Caco-2 (cell line): Measurements from ENCODE around the gene KCNQ1OT1. TPM values are rescaled to one million over a fixed set of nuclear protein-coding genes. Genes with fewer than 3 reads are reported as not detected.

Source experiments
- BruUV-seq: library from RNA; stranded (reverse); fragments of 400-500 nt; replicated peaks from 2 replicates; lab custom pipeline; 2021; lab: Mats Ljungman, UMichigan
- CTCF ChIA-PET: fragments of 300-600 bp; sonication (Branson Sonifier 250); formaldehyde crosslinking; loops from one replicate; lab custom pipeline; 2022; ENCODE audit warnings: antibody characterized with exemption; lab: Charles Lee
- POLR2A ChIA-PET: fragments of 300-600 bp; sonication (Branson Sonifier 250); formaldehyde crosslinking; loops from one replicate; lab custom pipeline; 2022; ENCODE audit warnings: antibody characterized with exemption; lab: Charles Lee
- DNase-seq, 2 experiments: peaks; one replicate each; pipeline versions ENCODE4 v3.0.0 to v3.0.0-alpha.2; 2020 to 2022
- H3K27me3 ChIP-seq: replicated peaks from 2 replicates; pipeline ENCODE4 v1.6.0; 2011; ENCODE audit warnings: low read length; ENCODE audit not compliant: control insufficient read depth, insufficient read depth
- H3K36me3 ChIP-seq: 2 replicates; pipeline ENCODE4 v1.5.1; 2011; ENCODE audit warnings: low read length; ENCODE audit not compliant: control insufficient read depth, insufficient read depth
- H3K4me1 ChIP-seq: fragments of 250-450 bp; sonication (Bioruptor Pico); 2 replicates; pipeline ENCODE4 v1.5.1; 2020; ENCODE audit warnings: mild to moderate bottlenecking
- H3K4me3 ChIP-seq: 2 replicates; pipeline ENCODE4 v1.5.1; 2011; ENCODE audit warnings: low read depth, mild to moderate bottlenecking, control low read depth, low read length
- H3K9me3 ChIP-seq: fragments of 250-450 bp; sonication (Bioruptor Pico); 2 replicates; pipeline ENCODE4 v1.5.1; 2020; ENCODE audit warnings: mild to moderate bottlenecking, moderate library complexity
- H3K27ac Mint-ChIP-seq: one replicate; pipeline ENCODE4 v1.8.0; 2022; ENCODE audit warnings: mixed read lengths; ENCODE audit not compliant: unreplicated experiment
- H3K27me3 Mint-ChIP-seq: one replicate; pipeline ENCODE4 v1.8.0; 2022; ENCODE audit warnings: mixed read lengths; ENCODE audit not compliant: insufficient read depth, unreplicated experiment
- H3K36me3 Mint-ChIP-seq: one replicate; pipeline ENCODE4 v1.8.0; 2022; ENCODE audit warnings: mild to moderate bottlenecking, mixed read lengths; ENCODE audit not compliant: insufficient read depth, unreplicated experiment
- H3K4me1 Mint-ChIP-seq: one replicate; pipeline ENCODE4 v1.8.0; 2022; ENCODE audit warnings: low read depth, mixed read lengths; ENCODE audit not compliant: unreplicated experiment
- H3K4me3 Mint-ChIP-seq: one replicate; pipeline ENCODE4 v1.8.0; 2022; ENCODE audit warnings: mild to moderate bottlenecking, moderate library complexity, mixed read lengths; ENCODE audit not compliant: unreplicated experiment
- H3K9me3 Mint-ChIP-seq: one replicate; pipeline ENCODE4 v1.8.0; 2022; ENCODE audit warnings: mixed read lengths; ENCODE audit not compliant: unreplicated experiment
- CTCF ChIP-seq, 2 experiments: fragments of 200-600 bp in 1 of 2; IDR thresholded peaks; 1 replicate in 1 of 2; 2 replicates in 1 of 2; pipeline versions ENCODE4 v1.5.1 to v1.8.0; 2011 to 2022; ENCODE audit warnings: antibody characterized with exemption in 1 of 2, control low read depth in 1 of 2, inconsistent platforms in 1 of 2, low read depth in 1 of 2, low read length in 1 of 2, mild to moderate bottlenecking in 1 of 2, moderate library complexity in 1 of 2; ENCODE audit not compliant: insufficient read depth in 1 of 2, severe bottlenecking in 1 of 2, unreplicated experiment in 1 of 2
- intact Hi-C: fragments of 100-400 bp; cut with micrococcal nuclease; formaldehyde crosslinking; loops from one replicate; pipeline ENCODE4 v1.10.0; 2022; ENCODE audit not compliant: unreplicated experiment
- total RNA-seq: library from RNA; stranded (reverse); gene quantifications from 2 replicates; pipeline ENCODE4 v1.2.3, GENCODE V29; 2022

Gene KCNQ1OT1
- total RNA-seq, 1 experiment from 2014 or later: 7.5 TPM

- H3K4me3 Mint-ChIP-seq: no peak overlapping the region
- Histone ChIP-seq H3K4me1 (peaks cover 59% of the 10 kb centered on the region), H3K4me3 (no peak overlapping the region), H3K27me3 (no peaks in the 10 kb centered on the region), H3K36me3 (no peaks in the 10 kb centered on the region), H3K9me3 (no peaks in the 10 kb centered on the region)
- CTCF ChIA-PET: no interaction called here
- no TSS peak for BruUV-seq
- intact Hi-C loops: no loop called here
- H3K27ac Mint-ChIP-seq: peak overlapping the region; percentile 71
- no peaks in the 10 kb centered on the region for H3K27me3 Mint-ChIP-seq
- POLR2A ChIA-PET: interaction anchor here (0.6 kb wide), 1 partner anchor 12 kb away, joined by 7 read pairs; no protein-coding TSS in a partner anchor
- no peaks in the 10 kb centered on the region for H3K4me1 Mint-ChIP-seq
- no peak for DNase-seq
- H3K9me3 Mint-ChIP-seq: no peaks in the 10 kb centered on the region
- no peaks in the 10 kb centered on the region for H3K36me3 Mint-ChIP-seq
- no peak for TF ChIP-seq CTCF (IDR thresholded peaks at IDR 0.05; ENCODE audit: insufficient read depth in 1 of 2, low read depth in 1 of 2, low read length in 1 of 2, severe bottlenecking in 1 of 2, unreplicated experiment in 1 of 2)
Observed at GRCh38 chr11:2565447-2566222, 134.2 kb downstream of the KCNQ1OT1 start.

- BruUV-seq: no TSS peak
- H3K9me3 ChIP-seq: no peaks in the 10 kb centered on the region
- H3K4me3 Mint-ChIP-seq: no peak overlapping the region
- no peak overlapping the region for H3K4me3 ChIP-seq
- H3K4me1 ChIP-seq: peaks cover 59% of the 10 kb centered on the region
- POLR2A ChIA-PET: no interaction called here
- intact Hi-C loops: no loop called here
- no peaks in the 10 kb centered on the region for H3K27me3 ChIP-seq
- H3K4me1 Mint-ChIP-seq: no peaks in the 10 kb centered on the region
- H3K27ac Mint-ChIP-seq: no peak overlapping the region
- no peaks in the 10 kb centered on the region for H3K36me3 Mint-ChIP-seq
- no peak for DNase-seq
- H3K27me3 Mint-ChIP-seq: no peaks in the 10 kb centered on the region
- CTCF ChIA-PET: no interaction called here
- H3K36me3 ChIP-seq: no peaks in the 10 kb centered on the region
- no peaks in the 10 kb centered on the region for H3K9me3 Mint-ChIP-seq
- TF ChIP-seq CTCF (IDR thresholded peaks at IDR 0.05; ENCODE audit: insufficient read depth in 1 of 2, low read depth in 1 of 2, low read length in 1 of 2, severe bottlenecking in 1 of 2, unreplicated experiment in 1 of 2): no peak
Observed at GRCh38 chr11:2564588-2565425, 135.0 kb downstream of the KCNQ1OT1 start.

- POLR2A ChIA-PET: no interaction called here
- Mint-ChIP-seq H3K4me3 (no peak overlapping the region), H3K27ac (peak overlapping the region; percentile 36), H3K27me3 (no peaks in the 10 kb centered on the region), H3K4me1 (no peaks in the 10 kb centered on the region), H3K9me3 (no peaks in the 10 kb centered on the region), H3K36me3 (no peaks in the 10 kb centered on the region)
- TF ChIP-seq CTCF (IDR thresholded peaks at IDR 0.05; ENCODE audit: insufficient read depth in 1 of 2, low read depth in 1 of 2, low read length in 1 of 2, severe bottlenecking in 1 of 2, unreplicated experiment in 1 of 2): no peak
- Histone ChIP-seq H3K9me3 (no peaks in the 10 kb centered on the region), H3K4me3 (no peak overlapping the region), H3K4me1 (peaks cover 59% of the 10 kb centered on the region), H3K27me3 (no peaks in the 10 kb centered on the region), H3K36me3 (no peaks in the 10 kb centered on the region)
- CTCF ChIA-PET: interaction anchor here (1.0 kb wide), 1 partner anchor 31 kb away, joined by 5 read pairs; no protein-coding TSS in a partner anchor
- no TSS peak for BruUV-seq
- peak in 1 of 2 experiments; percentile 28 for DNase-seq
- intact Hi-C loops: no loop called here
Observed at GRCh38 chr11:2564008-2564530, 135.7 kb downstream of the KCNQ1OT1 start.
